HepG2 (cell line): Measurements from ENCODE around the gene PSRC1. TPM values are rescaled to one million over a fixed set of nuclear protein-coding genes. Genes with fewer than 3 reads are reported as not detected.

Source experiments
- ATAC-seq: fragments of 200-7000 bp; cut with Tn5 transposase; 3 replicates; pipeline ENCODE4 v1.9.1; 2020; ENCODE audit warnings: mild to moderate bottlenecking, moderate library complexity
- BruUV-seq: library from RNA; stranded (reverse); fragments of 400-500 nt; replicated peaks from 2 replicates; lab custom pipeline; 2021; lab: Mats Ljungman, UMichigan
- CTCF ChIA-PET: fragments of 300-600 bp; formaldehyde crosslinking; extraction: SDS; loops from one replicate; lab custom pipeline; 2021; ENCODE audit warnings: low total read pairs, inconsistent platforms, low intra/inter-chr PET ratio; lab: Yijun Ruan, JAX
- POLR2A ChIA-PET: fragments of 350-600 bp; sonication (Branson Sonifier 250); formaldehyde crosslinking; loops from one replicate; lab custom pipeline; 2020; ENCODE audit warnings: antibody characterized with exemption, inconsistent platforms; lab: Yijun Ruan, JAX
- DNase-seq: peaks from one replicate; pipeline ENCODE4 v3.0.0-alpha.2; 2015; ENCODE audit warnings: low spot score
- FAIRE-seq: peaks from 3 replicates; lab custom pipeline; 2011; peaks lifted over from hg19 to GRCh38; lab: Jason Lieb, UNC
- H2AFZ ChIP-seq: one replicate; pipeline ENCODE4 v1.6.1; 2011; ENCODE audit warnings: low read length, inconsistent platforms
- H3K27ac ChIP-seq: fragments of 300-600 bp; 3 replicates; pipeline ENCODE4 v1.8.0; 2011; ENCODE audit warnings: mixed run types, mild to moderate bottlenecking, mixed read lengths, low read length, inconsistent platforms; ENCODE audit not compliant: insufficient read depth; ENCODE audit errors: extremely low read length
- H3K27me3 ChIP-seq, 2 experiments: fragments of 200-600 bp in 1 of 2; 2 replicates in 1 of 2; 3 replicates in 1 of 2; pipeline versions ENCODE4 v1.6.0 to v1.8.0; 2011; ENCODE audit warnings: low read length in 2 of 2, mild to moderate bottlenecking in 2 of 2, moderate library complexity in 2 of 2, inconsistent platforms in 1 of 2; ENCODE audit not compliant: insufficient read depth in 2 of 2, control insufficient read depth in 1 of 2
- H3K36me3 ChIP-seq, 2 experiments: fragments of 200-600 bp in 1 of 2; replicated peaks in 1 of 2; 2 replicates in 1 of 2; 3 replicates in 1 of 2; pipeline versions ENCODE4 v1.5.1 to v1.8.0; 2011; ENCODE audit warnings: low read length in 2 of 2, inconsistent platforms in 1 of 2; ENCODE audit not compliant: insufficient read depth in 2 of 2, control insufficient read depth in 1 of 2
- H3K4me1 ChIP-seq: 2 replicates; pipeline ENCODE4 v1.5.1; 2012; ENCODE audit warnings: low read length, inconsistent platforms; ENCODE audit not compliant: insufficient read depth
- H3K4me2 ChIP-seq: 2 replicates; pipeline ENCODE4 v1.6.0; 2011; ENCODE audit warnings: low read depth, low read length, inconsistent platforms
- H3K4me3 ChIP-seq, 3 experiments: fragments of 200-600 bp in 1 of 3; sonication (generic), shearing (Covaris generic) in 1 of 3; replicated peaks in 1 of 3; 2 replicates each; pipeline ENCODE4 v1.5.1; 2011 to 2016; ENCODE audit warnings: low read length in 3 of 3, inconsistent platforms in 2 of 3, low read depth in 2 of 3, mild to moderate bottlenecking in 2 of 3, control low read depth in 1 of 3, mixed read lengths in 1 of 3; ENCODE audit not compliant: insufficient read depth in 1 of 3
- H3K79me2 ChIP-seq: one replicate; pipeline ENCODE4 v1.6.1; 2011; ENCODE audit warnings: low read length, inconsistent platforms; ENCODE audit not compliant: insufficient read depth
- H3K9ac ChIP-seq: 2 replicates; pipeline ENCODE4 v1.6.0; 2011; ENCODE audit warnings: mild to moderate bottlenecking, low read depth, low read length, inconsistent platforms; ENCODE audit not compliant: insufficient read depth
- H3K9me3 ChIP-seq: 2 replicates; pipeline ENCODE4 v1.5.1; 2012; ENCODE audit warnings: mild to moderate bottlenecking, low read length
- H4K20me1 ChIP-seq: 2 replicates; pipeline ENCODE4 v1.6.0; 2011; ENCODE audit warnings: inconsistent platforms, mild to moderate bottlenecking, low read length, moderate library complexity; ENCODE audit not compliant: insufficient read depth
- MEF2D ChIP-seq: sonication (generic); formaldehyde crosslinking; IDR thresholded peaks from 2 replicates; pipeline ENCODE4 v1.5.1; 2020; ENCODE audit warnings: mild to moderate bottlenecking, missing genetic modification reagents
- RXRA ChIP-seq: sonication (generic); formaldehyde crosslinking; IDR thresholded peaks from 2 replicates; pipeline ENCODE4 v1.5.1; 2020; ENCODE audit warnings: missing genetic modification reagents
- SAFB2 ChIP-seq: sonication (generic); formaldehyde crosslinking; IDR thresholded peaks from 2 replicates; pipeline ENCODE4 v1.5.1; 2020; ENCODE audit warnings: missing genetic modification reagents, low read depth, mild to moderate bottlenecking, borderline replicate concordance
- SMARCC2 ChIP-seq: fragments of 450-650 bp; IDR thresholded peaks from 2 replicates; pipeline ENCODE4 v1.6.1; 2017; ENCODE audit warnings: antibody characterized with exemption, mild to moderate bottlenecking
- ZFP36L1 ChIP-seq: sonication (generic); formaldehyde crosslinking; IDR thresholded peaks from 2 replicates; pipeline ENCODE4 v1.8.0; 2022; ENCODE audit warnings: mild to moderate bottlenecking, missing genetic modification reagents, moderate library complexity
- ZFP37 ChIP-seq: sonication (generic); formaldehyde crosslinking; IDR thresholded peaks from 2 replicates; pipeline ENCODE4 v1.4.0; 2020; ENCODE audit warnings: missing genetic modification reagents, borderline replicate concordance
- ZNF138 ChIP-seq: sonication (generic); formaldehyde crosslinking; IDR thresholded peaks from 2 replicates; pipeline ENCODE4 v1.5.0; 2020; ENCODE audit warnings: mild to moderate bottlenecking, low read depth, missing genetic modification reagents
- ZNF275 ChIP-seq: sonication (generic); formaldehyde crosslinking; IDR thresholded peaks from 2 replicates; pipeline ENCODE4 v1.8.0; 2022; ENCODE audit warnings: missing genetic modification reagents, mild to moderate bottlenecking, inconsistent platforms, borderline replicate concordance
- ZNF318 ChIP-seq: sonication (generic); formaldehyde crosslinking; IDR thresholded peaks from 2 replicates; pipeline ENCODE4 v1.4.0; 2020; ENCODE audit warnings: mild to moderate bottlenecking, missing genetic modification reagents
- ZNF343 ChIP-seq: sonication (generic); formaldehyde crosslinking; IDR thresholded peaks from 2 replicates; pipeline ENCODE4 v1.4.0; 2020; ENCODE audit warnings: mild to moderate bottlenecking, missing genetic modification reagents
- ZNF616 ChIP-seq: sonication (generic); formaldehyde crosslinking; IDR thresholded peaks from 2 replicates; pipeline ENCODE4 v1.5.0; 2020; ENCODE audit warnings: low read depth, mild to moderate bottlenecking, missing genetic modification reagents
- ZSCAN25 ChIP-seq: sonication (generic); formaldehyde crosslinking; IDR thresholded peaks from 2 replicates; pipeline ENCODE4 v1.8.0; 2022; ENCODE audit warnings: mild to moderate bottlenecking, missing genetic modification reagents
- WGBS: methylation state at CpG from one replicate; pipeline ENCODE4 v1.1.6; 2017; ENCODE audit warnings: low lambda C conversion rate; 5-methylcytosine and 5-hydroxymethylcytosine counted together
- in situ Hi-C: cut with HindIII; loops from 2 replicates; pipeline ENCODE4 v1.10.0; 2017; ENCODE audit warnings: low pct_unique_long_range_greater_than_20kb; ENCODE audit not compliant: extremely low pct_ligation_motif_present
- intact Hi-C: fragments of 100-400 bp; cut with micrococcal nuclease; formaldehyde crosslinking; loops from one replicate; pipeline ENCODE4 v1.10.0; 2022; ENCODE audit not compliant: unreplicated experiment
- polyA plus RNA-seq, 8 experiments: library from polyadenylated mRNA; depleted of rRNA in 3 of 8; stranded (reverse) in 7 of 8; unstranded in 1 of 8; fragments of >200 nt; fragmentation: Illumina TruSeq in 4 of 8; extraction: Trizol in 4 of 8; gene quantifications; 2 replicates each; pipeline versions ENCODE4 v1.2.1 to v1.2.3, GENCODE V29; 2011 to 2016; ENCODE audit warnings: low read depth in 4 of 8, missing spikeins in 1 of 8, mixed read lengths in 1 of 8; ENCODE audit not compliant: insufficient read depth in 1 of 8
- total RNA-seq, 5 experiments: library from RNA; depleted of rRNA; stranded (reverse); fragments of >200 nt; fragmentation: Illumina TruSeq; extraction: Trizol; gene quantifications; 2 replicates each; pipeline ENCODE4 v1.2.3, GENCODE V29; 2016; ENCODE audit warnings: low read depth in 1 of 5
- TF ChIP-seq, protein P1 (sequence below): sonication (generic); formaldehyde crosslinking; IDR thresholded peaks from 2 replicates; pipeline ENCODE4 v1.8.1; 2023; ENCODE audit warnings: missing genetic modification reagents, mild to moderate bottlenecking, borderline replicate concordance
- TF ChIP-seq, protein P2 (sequence below): sonication (generic); formaldehyde crosslinking; IDR thresholded peaks from 2 replicates; pipeline ENCODE4 v1.4.0; 2020; ENCODE audit warnings: missing genetic modification reagents, mild to moderate bottlenecking, borderline replicate concordance

Gene PSRC1
- total and polyA plus RNA-seq, 2 of the 13 experiments (the other 11 are each of a cell fraction or from before 2014, with no cell fraction given), result 28.6 to 30.3 TPM

- POLR2A ChIA-PET, result interaction anchor here (0.5 to 1.9 kb wide), 9 partner anchors 11 to 229 kb away, joined by 3 to 5 read pairs (median 4); partner anchors contain the start of genes PSRC1, SARS1 and SORT1
- Histone ChIP-seq H3K9ac (peak overlapping the region; percentile 71), H3K4me2 (peak overlapping the region; percentile 91), H3K4me3 (peak overlapping the region; percentile 5 to 59 (median 12); a peak in 3 of 6 replicates), H3K27ac (peak overlapping the region; percentile 88), H4K20me1 (no peaks in the 10 kb centered on the region), H3K9me3 (no peaks in the 10 kb centered on the region), H3K79me2 (no peaks in the 10 kb centered on the region), H3K27me3 (no peaks in the 10 kb centered on the region), H3K4me1 (peaks cover 43% of the 10 kb centered on the region), H2AFZ (no peak overlapping the region), H3K36me3 (peaks cover 0 to 8% of the 10 kb centered on the region in 2 experiments; a peak in 1 of 5 replicates)
- in situ Hi-C loops (no loop called here), intact Hi-C loops (no loop called here)
- BruUV-seq, result no TSS peak
- ATAC-seq, result peak; percentile 24
- CTCF ChIA-PET, result interaction anchor here (1.6 kb wide), 1 partner anchor 54 kb away, joined by 3 read pairs; no protein-coding TSS in a partner anchor
- WGBS, result no CpG with 5 or more reads among the region's 7 CpGs
- FAIRE-seq, result no peak
- no peak for DNase-seq
- no peak for TF ChIP-seq ZFP36L1 (CRISPR knock-in tag)
- no peak for TF ChIP-seq ZSCAN25 (CRISPR knock-in tag)
- TF ChIP-seq ZNF343 (CRISPR knock-in tag), result no peak
- TF ChIP-seq, protein P1, sequence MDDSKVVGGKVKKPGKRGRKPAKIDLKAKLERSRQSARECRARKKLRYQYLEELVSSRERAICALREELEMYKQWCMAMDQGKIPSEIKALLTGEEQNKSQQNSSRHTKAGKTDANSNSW (CRISPR knock-in tag), result no peak
- TF ChIP-seq ZNF318 (CRISPR knock-in tag), result no peak
- TF ChIP-seq RXRA (CRISPR knock-in tag), result no peak
- TF ChIP-seq ZNF275 (CRISPR knock-in tag), result no peak
- no peak for TF ChIP-seq SMARCC2
- no peak for TF ChIP-seq ZNF616 (CRISPR knock-in tag)
- TF ChIP-seq SAFB2, result no peak
- TF ChIP-seq ZFP37 (CRISPR knock-in tag), result no peak
- TF ChIP-seq, protein P2, sequence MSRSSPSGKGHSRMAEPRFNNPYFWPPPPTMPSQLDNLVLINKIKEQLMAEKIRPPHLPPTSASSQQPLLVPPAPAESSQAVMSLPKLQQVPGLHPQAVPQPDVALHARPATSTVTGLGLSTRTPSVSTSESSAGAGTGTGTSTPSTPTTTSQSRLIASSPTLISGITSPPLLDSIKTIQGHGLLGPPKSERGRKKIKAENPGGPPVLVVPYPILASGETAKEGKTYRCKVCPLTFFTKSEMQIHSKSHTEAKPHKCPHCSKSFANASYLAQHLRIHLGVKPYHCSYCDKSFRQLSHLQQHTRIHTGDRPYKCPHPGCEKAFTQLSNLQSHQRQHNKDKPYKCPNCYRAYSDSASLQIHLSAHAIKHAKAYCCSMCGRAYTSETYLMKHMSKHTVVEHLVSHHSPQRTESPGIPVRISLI, result no peak
- no peak for TF ChIP-seq MEF2D (CRISPR knock-in tag)
- 0 out of 2 replicates have a peak, but pooled peaks have one; percentile 32 for TF ChIP-seq ZNF138
These were observed 28.3 kb downstream of the PSRC1 start for GRCh38 chr1:109254621-109255096.
